HG03469 (cell line): ENCODE results near the gene HK1.
"Not testable (repeated sequence)": the region's sequence is repeated elsewhere in the genome, so short reads cannot be mapped to it uniquely, and the experiment has no call there.

Experiments
- ATAC-seq: cut with Tn5 transposase; IDR thresholded peaks from one replicate; pipeline ENCODE4 v1.9.1; 2021; ENCODE audit warnings: mild to moderate bottlenecking, moderate library complexity, moderate number of reproducible peaks; ENCODE audit not compliant: unreplicated experiment

HK1 gene

GRCh38 chr10:69443354-69443753, 165.1 kb downstream of the HK1 start:
- ATAC-seq: no peak

- ATAC-seq: no peak
These were observed 166.7 kb downstream of the HK1 start for GRCh38 chr10:69445041-69445440.

- no peak for ATAC-seq
These were observed 167.9 kb downstream of the HK1 start for GRCh38 chr10:69446229-69446628.

GRCh38 chr10:69446650-69447151, 168.4 kb downstream of the HK1 start:
- ATAC-seq: no peak

- no peak for ATAC-seq
These were observed 171.5 kb downstream of the HK1 start for GRCh38 chr10:69449841-69450240.

GRCh38 chr10:69450395-69450794, 172.1 kb downstream of the HK1 start:
- not testable (repeated sequence) for ATAC-seq

GRCh38 chr10:69451209-69451783, 173.0 kb downstream of the HK1 start, which contains the start of gene TSPAN15:
TSPAN15 (plus strand) TSS chr10:69451465; CDS start chr10:69451595, 130 bp downstream.
- peak; percentile 72 for ATAC-seq
